GM18867 (cell line): ENCODE results near the gene ZNF579.
"Not testable (repeated sequence)": the region's sequence is repeated elsewhere in the genome, so short reads cannot be mapped to it uniquely, and the experiment has no call there.

Experiments used
- ATAC-seq: cut with Tn5 transposase; IDR thresholded peaks from one replicate; pipeline ENCODE4 v1.9.1; 2021; ENCODE audit warnings: mild to moderate bottlenecking, moderate library complexity; ENCODE audit not compliant: unreplicated experiment

ZNF579 gene

DNA sequence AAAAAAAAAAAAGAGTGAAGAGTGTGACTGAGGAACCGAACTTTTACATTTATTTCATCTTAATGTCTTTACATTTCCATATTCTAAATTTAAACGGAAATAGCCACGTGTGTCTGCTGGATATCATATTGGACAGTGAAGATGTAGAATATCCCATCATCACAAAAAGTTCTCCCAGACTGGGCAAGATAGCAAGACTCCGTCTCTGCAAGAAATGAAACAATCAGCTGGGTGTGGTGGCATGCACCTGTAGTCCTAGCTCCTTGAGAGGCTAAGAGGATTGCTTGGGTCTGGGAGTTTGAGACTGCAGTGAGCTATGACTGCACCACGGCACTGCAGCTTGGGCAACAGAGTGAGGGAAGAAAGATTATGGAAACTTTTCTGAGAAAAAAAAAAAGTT, 3.9 kb downstream of the ZNF579 start:
- ATAC-seq: no peak

DNA sequence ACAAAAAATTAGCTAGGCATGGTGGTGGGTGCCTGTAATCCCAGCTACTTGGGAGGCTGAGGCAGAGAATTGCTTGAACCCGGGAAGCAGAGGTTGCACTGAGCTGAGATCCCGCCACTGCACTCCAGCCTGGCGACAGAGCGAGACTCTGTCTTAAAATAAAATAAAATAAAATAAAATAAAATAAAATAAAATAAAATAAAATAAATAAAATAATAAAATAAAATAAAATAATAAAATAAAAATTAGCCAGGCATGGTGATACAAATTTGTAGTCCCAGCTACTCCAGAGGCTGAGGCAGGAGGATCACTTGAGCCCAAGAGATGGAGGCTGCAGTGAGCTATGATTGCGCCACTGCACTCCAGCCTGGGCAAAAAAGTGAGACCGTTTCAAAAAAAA, 6.7 kb downstream of the ZNF579 start:
- ATAC-seq: not testable (repeated sequence)

DNA sequence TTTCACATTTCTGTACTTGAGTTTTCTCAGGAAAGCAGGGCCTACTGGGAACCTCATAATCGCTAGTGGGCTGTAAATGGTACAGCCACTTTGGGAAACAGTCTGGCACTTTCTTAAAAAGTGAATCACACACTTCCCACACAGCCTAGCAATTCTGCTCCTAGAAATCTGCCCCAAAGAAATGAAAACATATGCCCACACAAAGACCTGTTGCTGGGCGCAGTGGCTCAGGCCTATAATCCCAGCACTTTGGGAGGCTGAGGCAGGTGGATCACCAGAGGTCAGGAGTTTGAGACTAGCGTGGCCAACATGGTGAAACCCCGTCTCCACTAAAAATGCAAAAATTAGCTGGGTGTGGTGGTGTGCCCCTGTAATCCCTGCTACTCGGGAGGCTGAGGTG, 11.2 kb downstream of the ZNF579 start:
- not testable (repeated sequence) for ATAC-seq

DNA sequence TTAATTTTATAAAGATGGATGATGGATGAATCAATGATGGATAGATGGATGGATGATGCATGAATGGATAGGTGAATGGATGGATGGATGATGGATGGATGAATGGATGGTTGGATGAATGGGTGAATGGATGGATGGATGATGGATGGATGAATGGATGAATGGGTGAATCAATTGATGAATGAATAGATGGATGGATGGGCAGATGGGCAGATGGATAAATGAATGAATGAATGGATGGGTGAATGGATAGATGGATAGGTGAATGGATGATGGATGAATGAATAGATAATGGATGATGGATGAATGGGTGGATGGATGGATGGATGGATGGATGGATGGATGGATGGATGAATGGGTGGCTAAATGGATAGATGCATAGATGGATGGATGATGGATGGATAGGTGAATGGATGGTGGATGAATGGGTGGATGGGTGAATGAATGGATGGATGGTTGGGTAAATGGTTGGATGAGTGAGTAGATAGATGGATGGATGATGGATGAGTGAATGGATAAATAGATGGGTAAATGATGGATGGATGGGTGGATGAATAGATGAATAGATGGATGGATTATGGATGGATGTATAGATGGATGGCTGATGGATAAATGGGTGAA, 12.8 kb downstream of the ZNF579 start:
- no peak for ATAC-seq

DNA sequence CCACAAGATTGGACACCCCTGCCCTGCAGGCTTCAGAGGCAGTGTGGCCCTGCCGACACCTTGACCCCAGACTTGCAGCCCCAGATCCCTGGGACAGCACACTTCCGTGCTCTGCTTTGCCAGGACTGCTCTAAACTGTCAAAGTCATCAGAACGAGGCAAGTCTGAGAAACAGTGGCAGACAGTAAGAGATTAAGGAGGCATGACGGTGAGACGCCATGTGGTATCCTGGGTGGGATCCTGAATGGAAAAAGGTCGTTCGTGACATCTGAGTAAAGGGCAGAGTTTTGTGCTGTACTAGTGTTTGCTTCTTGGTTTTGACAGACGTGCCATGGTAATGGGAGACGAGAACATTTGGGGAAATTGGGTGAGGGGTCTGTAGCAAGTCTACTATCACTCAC, 13.8 kb downstream of the ZNF579 start:
- ATAC-seq: no peak

DNA sequence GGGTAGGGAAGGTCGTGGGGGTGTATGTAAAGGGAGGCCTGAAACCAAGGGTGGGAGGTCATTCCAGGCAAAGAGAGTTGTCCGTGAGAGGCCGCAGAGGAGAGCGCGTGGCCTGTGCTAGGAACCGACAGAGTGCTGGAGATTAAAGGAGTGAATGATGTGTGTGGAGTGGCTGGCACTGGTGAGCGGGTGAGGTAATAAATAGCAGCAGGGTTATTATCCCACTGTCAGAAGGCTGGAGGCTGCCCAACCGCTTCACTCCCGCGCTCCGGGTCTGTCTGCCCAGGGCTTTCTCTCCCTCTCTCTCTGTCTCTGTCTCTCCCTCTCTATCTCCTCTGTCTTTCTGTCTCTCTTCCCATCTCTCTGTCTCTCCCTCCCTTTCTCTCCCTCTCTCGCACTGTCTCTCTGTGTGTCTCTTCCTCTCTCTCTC, 17.4 kb downstream of the ZNF579 start:
- ATAC-seq: no peak

DNA sequence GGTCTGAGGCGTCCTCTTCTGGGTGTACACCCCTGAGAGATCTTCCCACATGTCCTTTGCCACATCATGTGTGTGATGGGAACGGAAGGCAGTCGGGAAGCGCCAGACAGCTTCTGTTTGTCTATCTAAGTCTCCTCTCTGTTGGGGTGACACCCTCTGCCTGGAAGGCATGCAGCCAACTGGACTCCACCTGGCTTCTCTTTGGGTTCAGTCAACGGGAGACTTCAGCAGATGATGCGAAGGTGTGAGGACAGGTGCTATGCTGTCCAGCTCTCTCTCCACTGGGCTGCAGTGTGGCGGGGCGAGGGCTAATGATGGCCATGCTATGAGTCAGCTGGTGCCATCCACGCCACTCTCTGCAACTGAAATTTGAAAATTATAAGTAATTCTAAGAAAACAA, 21.0 kb downstream of the ZNF579 start:
- no peak for ATAC-seq

DNA sequence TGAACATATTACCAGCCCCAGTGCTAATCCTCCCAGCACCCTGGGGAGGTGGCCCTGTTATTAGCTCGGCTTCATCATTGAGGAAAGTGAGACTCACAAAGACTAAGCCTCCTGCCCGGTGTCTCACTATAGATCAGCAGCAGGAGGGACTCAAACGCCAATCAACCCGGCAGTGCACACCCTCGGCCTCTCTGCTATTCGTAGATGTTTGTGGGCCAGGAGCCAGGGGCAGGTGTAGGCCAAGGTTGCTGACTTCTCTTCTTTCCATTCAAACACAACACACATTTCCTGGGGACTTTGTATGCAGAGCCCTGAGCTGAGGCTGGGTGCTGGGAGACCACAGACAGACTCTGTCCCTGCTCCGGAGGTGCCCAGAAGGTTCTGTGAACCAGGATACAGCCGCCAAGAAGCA, 25.9 kb downstream of the ZNF579 start:
- ATAC-seq: no peak

DNA sequence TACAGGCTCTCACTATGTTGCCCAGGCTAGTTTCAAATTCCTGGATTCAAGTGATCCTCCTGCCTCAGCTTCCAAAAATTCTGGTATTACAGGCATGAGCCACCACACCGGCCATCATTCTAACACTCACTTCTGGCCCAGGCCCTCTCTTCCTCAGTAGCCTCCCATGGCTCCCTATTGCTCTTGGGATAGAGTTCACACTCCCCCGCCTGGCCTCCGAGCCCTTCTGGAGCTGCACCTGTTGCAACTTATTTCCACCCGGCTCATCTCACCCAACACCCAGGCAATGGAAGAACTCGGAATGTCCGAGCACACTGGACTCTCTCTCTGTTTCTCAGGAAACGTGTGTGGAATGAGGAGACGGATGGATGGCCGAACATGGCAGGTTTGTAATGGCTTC, 26.3 kb downstream of the ZNF579 start:
- no peak for ATAC-seq

DNA sequence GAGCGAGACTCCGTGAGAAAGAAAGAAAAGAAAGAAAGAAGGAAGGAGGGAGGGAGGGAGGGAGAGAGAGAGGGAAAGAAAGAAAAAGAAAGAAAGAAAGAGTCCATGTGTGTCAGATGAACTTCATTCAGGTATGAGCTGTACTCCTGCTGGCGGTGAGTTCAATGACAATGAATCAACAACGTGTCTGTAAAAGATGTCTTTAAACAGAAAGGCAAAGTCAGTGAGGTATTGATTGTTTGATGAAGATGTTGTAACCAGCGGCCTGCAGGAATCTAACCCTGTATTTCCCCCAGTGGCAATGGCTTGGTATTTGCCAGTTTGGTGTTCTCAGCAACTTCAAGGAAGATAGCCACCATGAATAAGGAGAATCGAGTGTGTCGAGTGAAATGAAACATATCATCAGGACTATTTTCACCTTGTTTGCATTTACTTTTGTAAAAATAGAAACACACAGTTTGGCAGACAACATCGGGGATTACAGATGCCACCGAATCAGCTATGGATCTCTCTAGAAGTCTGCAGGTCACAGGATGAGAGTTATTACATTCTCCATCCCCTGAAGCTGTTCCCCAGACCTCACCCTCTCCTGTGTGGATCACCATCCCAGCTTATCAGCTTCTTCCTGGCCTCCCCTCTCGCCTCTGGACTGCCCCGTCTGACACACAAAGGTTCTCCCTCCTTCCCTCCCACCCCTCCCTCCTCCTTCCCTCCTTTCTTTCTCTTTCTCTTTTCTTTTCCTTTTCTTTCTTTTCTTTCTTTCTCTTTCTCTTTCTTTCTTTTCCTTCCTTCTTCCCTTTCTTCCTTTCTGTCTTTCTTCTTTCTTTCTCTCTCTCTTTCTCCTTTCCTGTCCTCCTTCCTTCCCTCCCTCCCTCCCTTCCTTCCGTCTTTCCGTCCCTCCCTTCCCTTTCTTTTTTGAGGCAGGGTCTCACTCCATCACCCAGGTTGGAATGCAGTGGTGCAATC, 27.1 kb downstream of the ZNF579 start:
- no peak for ATAC-seq

DNA sequence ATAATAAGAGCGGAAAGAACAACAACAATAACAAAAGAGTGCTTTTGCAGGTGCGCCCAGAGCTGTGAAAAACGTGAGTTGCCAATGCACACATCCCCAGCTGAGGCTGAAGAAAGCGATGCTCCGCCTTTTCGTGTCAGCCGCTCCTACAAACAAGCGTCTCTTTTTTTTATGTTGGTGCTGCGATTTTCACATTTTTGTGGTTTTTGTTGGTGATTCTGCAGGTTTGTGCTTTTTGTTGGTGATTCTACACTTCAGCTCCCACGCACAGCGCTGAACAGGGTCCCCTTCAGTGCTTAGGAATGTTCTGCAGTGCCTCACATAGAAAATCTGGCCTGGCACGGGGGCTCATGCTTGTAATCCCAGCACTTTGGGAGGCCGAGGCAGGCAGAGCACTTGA, 28.0 kb downstream of the ZNF579 start:
- ATAC-seq: no peak

DNA sequence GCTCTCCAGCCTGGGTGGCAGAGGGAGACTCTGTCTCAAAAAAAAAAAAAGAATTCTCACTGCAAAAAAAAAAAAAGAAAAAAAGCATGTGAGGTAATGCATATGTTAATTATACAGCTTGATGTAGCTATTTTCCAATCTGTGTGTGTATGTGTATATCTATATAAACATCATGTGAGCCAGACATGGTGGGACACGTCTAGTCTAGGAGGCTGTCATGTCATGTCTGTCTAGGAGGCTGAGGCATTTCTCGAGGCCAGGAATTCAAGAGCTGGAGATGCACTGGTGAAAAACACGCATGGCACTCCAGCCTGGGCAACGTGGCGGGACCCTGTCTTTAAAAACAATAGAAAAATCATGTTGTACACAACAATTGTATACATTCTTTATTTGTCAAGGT, 28.4 kb downstream of the ZNF579 start:
- no peak for ATAC-seq

DNA sequence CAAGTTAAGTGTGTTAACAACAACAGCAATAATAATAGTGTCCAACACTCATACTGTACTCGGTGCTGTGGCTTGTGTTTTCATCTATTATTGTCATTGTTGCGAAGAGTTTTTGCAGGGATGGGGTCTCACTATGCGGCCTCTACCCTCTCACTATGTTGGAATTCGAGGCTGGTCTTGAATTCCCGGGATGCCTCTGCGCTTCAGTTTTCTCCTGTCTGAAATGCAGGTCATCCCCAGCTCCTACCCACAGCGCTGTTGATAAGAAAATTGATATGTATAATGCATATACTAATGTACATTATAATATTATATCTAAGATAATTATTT, 30.4 kb downstream of the ZNF579 start:
- ATAC-seq: no peak

DNA sequence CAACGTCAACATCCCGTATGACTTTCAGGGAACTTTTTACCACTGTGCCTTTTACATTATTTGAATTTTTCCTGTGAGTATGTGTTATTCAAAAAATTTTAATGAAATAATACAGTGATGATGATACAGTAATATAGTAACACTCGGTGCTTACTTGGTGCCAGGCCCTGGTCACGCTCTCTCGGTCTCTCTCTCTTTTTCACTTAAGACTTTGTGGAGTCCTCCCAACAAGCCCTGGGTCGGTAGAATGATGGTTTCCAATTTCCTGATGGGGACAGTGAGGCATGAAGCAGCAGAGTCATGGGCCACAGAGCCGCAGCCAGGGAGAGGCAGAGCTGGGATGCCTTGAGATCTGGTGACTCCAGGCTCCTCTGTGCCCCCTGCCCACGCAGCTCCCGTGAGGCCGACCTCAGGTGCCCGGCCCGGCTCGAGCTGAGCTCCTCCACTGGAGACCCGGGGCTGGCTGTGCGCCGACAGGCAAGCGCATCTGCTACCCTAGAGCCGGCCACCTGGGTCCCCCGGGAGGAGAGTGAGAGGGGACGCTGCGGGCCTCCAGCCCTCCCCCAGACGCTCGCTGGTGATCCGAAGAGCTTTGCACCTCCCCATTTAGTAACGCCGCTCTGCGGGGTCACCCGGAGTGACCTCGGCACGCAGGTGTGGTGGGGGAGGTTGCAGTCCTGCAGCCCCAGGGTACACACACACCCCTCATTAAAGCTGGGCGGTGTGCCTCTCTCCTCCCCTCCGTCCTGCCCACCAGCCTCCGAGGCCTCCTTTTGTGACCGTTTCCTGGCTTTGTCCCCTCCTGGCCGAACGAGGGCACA, 30.9 kb downstream of the ZNF579 start:
- ATAC-seq: no peak

DNA sequence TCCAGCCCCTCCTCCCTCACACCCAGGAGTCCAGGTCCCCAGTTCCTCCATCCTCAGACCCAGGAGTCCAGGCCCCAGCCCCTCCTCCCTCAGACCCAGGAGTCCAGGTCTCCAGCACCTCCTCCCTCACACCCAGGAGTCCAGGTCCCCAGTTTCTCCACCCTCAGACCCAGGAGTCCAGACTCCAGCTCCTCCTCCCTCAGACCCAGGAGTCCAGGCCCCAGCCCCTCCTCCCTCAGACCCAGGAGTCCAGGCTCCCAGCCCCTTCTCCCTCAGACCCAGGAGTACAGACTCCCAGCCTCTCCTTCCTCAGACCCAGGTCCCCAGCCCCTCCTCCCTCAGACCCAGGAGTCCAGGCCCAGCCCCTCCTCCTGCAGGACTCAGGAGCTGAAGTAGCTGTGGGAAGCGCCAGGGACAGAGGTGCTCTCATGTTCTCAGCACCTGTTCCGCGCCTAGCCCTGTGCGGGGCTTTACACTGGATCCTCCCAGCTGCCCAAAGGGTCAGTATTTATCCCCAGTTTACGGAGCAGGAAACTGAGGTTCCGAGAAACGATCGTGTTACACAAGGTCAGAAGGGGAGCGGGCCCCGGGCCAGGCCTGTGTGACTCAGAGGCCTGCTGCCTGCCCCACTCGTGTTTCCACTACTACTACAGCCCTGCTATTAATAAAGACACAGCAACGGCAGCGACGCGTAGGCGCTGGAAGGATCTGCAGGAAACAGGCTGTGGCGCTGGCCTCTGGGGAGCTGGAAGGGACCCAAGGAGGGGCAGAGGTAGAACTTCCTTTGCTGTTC, 33.6 kb downstream of the ZNF579 start:
- ATAC-seq: no peak

DNA sequence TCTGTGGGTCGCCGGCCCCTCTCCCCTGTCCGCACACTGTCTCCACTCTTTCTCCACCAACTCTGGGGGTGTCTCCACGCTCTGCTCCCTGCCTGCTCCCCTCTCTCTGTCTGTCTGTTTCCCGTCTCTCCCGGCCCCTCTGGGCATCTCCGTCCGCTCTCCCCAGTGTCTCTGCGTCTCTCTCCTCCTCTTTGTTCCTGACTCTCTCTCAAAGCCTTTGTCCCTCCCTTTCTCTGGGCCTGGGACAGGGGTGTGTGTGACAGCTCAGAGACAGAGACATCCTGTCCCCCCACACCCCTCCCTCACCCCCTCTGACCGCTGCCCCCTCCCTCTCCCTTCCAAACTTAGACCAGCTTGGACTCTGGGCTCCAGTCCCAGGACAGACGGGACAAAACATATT, 34.6 kb downstream of the ZNF579 start:
- ATAC-seq: no peak

DNA sequence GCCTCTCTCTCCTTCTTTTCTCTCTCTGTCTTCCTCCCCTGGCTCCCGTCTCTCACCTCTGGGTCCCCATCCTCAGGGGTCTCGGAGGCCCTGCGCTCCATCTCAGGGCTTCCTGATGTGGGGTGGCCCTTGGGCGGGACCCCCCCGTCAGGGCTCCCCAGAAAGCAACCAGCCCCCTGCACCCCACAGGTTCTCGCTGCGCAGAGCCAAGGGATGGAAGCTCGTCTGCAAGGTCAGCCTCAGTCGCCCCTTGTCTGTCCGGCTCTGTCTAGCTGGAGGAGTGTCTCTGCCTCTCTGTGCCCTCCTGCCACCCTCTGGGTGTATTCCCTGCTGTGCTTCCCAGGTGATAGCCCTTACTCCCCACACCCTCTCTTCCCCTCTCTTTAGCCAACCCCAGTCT, 35.2 kb downstream of the ZNF579 start, which contains the start of gene SBK3:
SBK3 (minus strand) TSS at position 101 of the 400 bp plus-strand sequence; CDS start at position 101, 0 bp downstream.
- no peak for ATAC-seq

DNA sequence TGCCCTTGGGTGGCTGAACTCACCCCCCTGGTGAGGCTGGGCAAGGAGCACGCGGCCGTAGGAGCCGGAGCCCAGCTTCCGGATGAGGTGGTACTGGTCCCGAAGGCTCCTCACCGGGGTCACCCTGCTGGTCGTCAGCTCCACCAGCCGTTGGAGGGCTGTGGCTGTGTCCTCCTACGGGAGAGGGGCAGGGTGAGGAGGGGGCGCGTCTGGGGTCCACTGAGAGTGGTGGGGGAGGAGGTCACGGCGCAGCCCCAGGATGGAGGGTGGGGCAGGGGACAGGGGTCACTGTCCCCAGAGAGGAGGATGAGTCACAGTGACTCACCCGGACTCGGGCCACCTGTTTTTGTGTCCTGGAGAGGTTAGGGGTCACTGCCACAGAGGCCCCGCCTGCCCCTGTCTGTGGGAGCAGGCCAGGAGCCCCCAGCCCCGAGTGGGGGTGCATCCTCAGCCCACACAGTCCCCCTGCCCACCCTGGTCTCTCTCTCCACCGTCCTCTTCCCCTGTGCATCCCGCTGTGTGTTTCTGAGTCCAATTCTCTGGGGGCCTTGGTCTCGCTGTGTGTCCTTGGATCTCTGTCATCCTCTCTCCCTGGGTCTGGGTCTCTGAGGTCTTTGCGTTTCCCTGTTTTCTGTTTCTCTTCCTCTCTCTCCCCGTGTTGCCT, 35.7 kb downstream of the ZNF579 start:
- no peak for ATAC-seq

DNA sequence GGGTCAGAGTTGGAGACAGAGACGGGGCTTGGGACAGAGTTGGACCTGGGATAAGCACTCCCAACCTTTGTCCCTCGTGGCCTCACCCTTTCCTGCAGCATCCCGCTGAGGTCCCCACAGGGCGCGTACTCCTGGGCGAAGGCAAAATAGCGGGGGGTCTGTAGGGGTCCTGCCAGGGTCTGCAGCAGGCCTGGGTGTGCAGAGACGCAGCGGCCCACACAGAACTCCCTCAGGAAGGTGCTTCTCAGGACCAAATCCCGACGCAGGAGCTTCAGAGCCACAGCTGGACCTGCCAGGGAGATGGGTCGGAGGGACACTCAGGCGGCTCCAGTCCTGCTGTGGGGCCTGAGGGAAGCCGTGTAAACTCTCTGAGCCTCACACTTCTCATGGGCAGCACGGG, 36.6 kb downstream of the ZNF579 start:
- ATAC-seq: no peak

DNA sequence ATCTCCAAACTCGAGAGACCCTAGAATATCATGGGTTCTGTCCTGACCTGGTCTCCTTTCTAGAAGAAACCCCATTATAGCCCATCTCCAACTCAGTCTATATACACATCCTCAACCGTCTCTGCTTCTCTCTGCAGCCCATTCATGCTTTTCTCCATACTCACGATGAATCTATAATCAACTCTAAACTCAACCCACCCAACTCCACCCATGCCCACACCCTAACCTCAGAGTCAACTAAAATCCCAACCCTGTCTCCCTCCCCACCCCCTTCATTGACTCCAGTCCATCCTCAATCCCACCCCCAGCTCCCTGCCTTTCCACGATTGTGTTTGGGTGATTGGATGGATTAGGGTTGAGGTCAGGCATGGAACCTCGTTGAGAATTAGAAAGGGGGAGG, 37.1 kb downstream of the ZNF579 start:
- ATAC-seq: no peak
